HG03045 (cell line): Measurements from ENCODE around the gene GZF1.

ENCODE experiments used
- ATAC-seq: cut with Tn5 transposase; IDR thresholded peaks from one replicate; pipeline ENCODE4 v1.9.1; 2021; ENCODE audit warnings: mild to moderate bottlenecking, moderate library complexity; ENCODE audit not compliant: unreplicated experiment

The GZF1 gene

DNA sequence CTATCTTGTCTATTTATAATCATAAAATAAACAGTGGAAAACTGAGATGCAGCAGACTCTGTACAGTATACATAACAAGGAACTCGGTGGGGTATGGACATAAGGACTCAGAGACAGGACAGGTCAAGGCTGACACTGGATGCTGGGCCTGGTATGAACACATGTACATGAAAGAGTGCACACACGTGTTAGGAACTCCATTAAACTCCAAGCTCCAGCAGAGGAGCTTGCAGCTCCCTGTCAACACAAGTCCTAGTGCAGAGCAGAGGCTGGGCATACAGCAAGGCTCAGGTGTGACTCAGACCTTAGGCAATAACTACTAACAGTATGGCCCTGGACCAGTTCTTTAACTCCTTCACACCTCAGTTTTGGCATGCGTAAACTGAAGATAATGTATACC lies 42.2 kb downstream of the GZF1 start:
- ATAC-seq: no peak

DNA sequence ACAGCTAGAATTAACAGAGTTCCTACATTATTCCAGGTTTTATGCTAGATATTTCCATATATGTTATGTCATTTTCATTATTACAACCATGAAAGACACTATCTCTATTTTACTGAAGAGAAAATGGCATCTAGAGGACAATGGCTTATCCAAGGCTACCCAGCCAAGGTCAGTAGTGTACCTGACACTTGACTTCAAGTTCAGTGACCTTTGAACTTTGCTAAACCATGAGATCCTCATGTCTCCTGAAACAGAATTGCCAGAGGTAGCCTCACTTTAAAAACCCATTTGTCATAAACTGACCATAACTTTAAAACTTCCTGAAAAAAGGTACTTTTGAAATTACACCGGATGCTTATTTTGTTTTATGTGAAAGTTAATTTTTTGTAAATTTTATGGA lies 44.9 kb downstream of the GZF1 start:
- ATAC-seq: no peak

DNA sequence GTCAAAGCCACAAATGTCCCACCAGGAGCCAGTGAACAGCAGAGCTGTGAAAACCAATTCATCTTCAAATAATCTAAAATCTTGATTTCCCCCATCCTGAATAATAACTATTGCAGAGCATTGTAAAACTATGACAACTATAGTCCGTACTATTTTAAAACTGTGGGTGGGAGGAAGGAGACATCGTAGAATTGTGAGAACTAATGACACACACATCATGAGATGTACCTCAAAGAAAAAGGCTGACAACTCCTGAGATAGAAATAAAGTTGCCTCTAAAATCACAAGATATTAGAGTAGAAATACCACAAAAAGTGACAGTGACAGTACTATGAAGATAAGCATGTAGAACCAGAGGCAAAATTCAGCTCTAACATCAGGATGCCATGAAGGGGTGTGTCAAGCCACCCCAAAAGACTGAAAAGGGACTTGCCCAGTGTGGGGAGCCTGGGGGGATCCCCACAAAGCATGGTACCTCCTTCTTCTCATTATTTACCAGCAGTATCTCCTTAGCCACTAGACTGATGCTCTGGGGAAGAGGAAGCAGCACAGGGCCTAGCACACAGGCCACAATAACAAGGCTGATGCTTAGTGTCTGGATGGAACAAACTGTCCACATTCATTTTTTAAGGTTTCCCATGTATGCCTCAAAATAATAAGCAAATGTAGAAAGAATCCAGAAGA lies 45.9 kb downstream of the GZF1 start:
- ATAC-seq: peak; percentile 87

DNA sequence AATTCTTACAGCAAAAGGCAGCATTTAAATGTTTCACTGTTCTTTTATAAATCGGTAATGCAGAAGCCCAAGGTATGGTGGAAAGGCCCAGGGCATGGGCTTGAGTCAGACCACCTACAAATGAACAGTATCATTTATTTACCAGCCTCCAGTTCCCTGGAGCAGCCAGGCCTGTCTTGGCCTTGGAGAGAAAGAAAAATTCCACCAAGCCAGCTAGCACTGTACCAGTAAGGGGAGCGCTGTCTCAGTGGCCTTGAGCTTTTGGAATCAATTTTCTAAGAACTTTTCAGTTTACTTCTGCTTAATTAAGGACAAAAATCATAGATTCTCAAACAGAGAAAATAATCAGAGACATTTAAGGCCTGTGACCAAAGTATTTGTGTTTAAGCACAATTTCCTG lies 47.0 kb downstream of the GZF1 start:
- no peak for ATAC-seq

DNA sequence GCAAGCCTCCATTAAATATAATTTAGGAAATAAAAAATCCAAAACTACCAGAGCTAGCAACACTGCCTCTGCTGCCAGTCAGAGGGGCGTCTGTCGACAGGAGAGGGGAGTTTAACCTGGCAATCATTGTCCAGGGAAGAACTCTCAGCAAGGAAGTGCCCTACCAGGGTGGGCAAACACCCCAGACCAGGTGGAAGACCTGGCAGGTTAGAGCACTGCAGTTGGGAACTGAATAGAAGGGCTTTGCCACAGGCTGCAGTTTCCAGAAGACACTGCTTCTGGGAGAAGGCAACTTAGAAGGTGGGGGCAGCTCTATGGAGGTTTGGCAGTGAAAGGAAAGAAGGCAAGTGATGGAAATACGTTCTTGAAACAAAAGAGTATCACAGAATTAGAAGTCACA lies 47.8 kb downstream of the GZF1 start:
- no peak for ATAC-seq

DNA sequence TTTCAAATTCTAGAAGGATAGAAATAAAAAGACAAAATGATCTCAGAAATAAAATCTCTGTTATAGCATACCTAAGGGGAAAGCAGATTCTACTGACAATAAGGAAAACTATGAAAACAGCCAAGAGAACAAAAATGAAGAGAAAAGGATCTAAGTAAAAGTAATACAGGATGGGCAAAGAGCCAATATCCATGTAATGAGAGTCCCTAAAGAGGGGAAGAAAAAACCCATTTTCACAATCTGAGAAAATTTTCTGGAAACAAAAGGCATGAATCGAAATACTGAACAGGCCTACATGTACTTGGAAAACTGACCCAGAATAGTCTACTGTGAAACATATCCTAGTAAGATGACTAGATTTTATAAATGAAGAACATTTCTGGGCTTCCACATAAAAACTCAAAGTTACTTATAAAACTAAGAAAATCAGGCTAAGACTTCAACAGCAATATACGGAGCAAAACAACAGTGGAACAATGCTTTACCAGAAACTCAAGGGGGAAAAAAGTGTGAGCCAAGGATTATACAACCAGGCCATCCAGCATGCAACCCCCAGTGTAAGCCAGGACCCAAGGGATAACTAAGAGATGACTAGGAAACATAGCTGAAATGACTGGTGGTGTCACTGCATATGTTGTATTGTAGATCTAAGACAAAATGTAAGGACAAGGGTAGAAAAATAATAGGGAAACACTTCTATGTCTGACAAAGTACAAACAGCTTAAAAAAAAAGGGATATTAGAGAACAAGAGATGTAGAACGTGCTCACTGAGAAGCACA lies 49.1 kb downstream of the GZF1 start:
- no peak for ATAC-seq

DNA sequence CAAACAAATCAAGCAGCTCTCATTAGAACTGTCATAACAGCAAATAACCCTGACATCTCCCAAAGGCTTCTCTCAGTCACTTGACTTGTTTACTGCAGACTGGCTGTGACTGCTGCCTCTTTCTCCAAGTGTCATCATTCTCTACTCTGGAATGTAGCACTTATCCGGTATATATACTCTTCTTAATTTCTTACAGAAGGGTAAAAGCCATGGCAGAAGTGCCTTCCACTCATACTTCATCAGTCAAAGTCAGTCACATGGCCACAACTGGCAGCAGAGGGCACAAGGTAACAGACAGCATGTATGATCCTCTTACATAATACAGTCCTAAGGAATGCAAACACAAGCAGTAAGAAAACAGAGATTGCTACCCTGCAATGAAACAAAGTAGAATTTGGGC lies 50.0 kb downstream of the GZF1 start:
- no peak for ATAC-seq

DNA sequence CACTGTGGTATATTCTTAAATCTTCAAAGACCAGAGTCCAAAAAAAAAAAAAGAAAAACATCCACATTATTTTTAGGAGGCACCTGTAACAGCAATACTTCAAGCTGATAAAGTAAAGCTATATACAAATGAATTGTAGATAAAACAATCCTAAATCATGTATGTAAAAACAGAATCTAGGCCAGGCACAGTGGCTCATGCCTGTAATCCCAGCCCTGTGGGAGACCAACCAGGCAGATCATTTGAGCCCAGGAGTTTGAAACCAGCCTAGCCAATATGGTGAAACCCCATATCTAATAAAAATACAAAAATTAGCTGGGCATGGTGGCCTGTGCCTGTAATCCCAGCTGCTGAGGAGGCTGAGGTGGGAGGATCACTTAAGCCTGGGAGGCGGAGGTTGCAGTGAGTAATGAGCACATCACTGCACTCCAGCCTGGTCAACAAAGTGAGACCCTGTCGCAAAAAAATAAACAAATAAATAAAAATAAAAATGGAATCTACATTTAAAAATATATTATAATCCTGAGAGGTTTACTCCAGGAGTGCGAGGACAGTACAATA lies 52.0 kb downstream of the GZF1 start:
- ATAC-seq: no peak

DNA sequence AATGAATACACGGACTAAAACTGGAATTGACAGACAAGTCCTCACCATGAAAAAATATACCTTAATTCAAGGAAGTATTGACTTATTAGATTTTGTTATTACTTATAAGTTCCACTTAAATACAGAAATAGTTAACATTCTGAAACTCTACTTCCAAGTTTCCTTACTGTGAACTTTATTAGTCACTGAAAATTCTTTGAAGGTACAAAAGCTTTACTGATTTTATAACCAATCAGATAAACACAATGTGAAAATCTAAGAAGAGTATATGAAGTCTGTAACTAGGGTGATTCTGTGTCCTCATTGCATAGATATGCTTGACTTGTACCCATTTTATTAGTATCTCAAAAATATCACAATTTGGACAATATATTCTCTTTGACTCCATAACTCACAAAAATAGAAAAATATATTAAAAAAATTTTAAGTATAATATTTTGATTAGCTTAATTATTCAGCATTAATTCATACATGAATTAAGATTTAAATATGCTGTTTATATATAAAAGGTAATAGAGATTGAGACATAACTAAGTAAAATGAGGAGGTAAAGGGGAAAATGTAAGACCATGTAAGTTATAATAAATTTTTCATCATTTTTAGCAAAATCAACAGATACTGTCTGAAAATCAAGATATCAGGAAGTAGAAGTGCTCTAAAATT lies 52.7 kb downstream of the GZF1 start:
- no peak for ATAC-seq

DNA sequence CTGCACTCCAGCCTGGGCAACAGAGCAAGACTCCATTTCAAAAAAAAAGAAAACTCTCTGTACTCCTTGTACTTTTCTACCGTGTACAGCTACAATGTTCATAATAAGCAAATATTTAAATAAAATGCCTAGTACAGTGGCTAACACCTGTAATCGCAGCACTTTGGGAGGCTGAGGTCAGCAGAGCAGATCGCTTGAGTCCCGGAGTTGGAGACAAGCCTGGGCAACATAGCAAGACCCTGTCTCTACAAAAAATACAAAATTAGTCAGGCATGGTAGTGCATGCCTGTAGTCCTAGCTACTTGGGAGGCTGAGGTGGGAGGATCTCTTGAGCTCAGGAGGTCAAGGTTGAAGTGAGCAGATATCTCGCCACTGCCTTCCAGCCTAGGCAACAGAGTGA lies 53.6 kb downstream of the GZF1 start:
- ATAC-seq: no peak

DNA sequence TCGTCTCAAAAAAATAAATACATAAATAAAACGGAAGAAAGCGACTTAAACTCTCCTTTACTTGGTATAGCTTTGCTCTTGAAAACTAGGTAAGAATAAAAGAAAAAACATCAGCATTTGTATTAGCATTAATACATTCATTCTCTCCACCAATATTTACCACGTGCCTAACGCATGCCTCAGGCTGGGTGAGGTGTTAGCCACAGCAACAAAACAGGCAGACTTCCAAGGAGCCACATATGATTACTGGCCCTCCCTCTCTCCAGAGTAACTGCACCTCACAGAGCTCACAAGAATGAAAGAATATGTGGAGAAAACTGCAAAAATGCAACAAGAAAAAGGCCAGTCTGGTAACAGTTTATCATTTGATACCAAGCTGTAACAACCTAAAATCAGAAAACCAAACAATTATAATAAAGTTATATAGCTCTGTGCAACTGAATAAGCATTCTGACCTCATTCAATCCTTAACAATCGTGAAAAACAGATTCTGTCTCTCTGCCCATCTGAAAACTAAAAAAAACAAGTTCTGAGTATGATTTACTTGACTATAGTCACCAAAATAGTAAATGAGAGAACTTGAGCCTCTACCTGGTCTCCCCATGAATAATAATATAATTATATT lies 54.1 kb downstream of the GZF1 start:
- ATAC-seq: no peak

DNA sequence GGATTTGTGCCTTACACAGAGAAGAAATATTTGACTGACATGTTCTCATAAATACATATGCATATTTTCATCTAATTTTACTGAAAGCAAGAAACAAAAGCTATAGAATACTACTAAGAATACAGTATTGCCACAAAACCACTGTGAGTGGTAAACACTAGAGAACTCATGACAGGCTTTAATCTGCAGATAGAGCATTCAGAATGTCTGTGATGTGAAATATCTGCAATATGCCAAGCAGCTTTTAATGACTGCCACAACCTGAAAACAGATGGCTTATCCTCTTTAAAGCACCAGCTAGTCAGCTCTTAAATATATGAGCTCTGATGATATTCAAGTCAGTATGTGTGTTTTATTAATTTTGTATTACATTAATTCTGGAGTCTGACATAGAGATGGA lies 55.9 kb downstream of the GZF1 start:
- ATAC-seq: no peak

DNA sequence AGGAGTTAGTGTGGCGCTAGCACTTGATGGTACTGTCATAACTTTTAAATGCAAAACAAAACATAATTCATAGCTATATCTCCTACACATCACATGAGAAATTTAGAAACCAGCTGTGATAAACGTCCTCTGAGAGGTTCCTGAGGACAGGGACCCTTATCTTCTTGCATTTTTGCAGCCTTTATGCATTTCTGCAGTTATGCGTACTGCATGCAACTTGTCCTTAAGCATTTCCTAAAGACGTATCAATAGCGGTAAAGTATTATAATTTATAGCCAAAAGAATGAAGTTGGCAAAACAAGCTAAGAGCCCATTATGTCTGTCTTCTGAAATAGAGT lies 57.6 kb downstream of the GZF1 start:
- ATAC-seq: no peak

DNA sequence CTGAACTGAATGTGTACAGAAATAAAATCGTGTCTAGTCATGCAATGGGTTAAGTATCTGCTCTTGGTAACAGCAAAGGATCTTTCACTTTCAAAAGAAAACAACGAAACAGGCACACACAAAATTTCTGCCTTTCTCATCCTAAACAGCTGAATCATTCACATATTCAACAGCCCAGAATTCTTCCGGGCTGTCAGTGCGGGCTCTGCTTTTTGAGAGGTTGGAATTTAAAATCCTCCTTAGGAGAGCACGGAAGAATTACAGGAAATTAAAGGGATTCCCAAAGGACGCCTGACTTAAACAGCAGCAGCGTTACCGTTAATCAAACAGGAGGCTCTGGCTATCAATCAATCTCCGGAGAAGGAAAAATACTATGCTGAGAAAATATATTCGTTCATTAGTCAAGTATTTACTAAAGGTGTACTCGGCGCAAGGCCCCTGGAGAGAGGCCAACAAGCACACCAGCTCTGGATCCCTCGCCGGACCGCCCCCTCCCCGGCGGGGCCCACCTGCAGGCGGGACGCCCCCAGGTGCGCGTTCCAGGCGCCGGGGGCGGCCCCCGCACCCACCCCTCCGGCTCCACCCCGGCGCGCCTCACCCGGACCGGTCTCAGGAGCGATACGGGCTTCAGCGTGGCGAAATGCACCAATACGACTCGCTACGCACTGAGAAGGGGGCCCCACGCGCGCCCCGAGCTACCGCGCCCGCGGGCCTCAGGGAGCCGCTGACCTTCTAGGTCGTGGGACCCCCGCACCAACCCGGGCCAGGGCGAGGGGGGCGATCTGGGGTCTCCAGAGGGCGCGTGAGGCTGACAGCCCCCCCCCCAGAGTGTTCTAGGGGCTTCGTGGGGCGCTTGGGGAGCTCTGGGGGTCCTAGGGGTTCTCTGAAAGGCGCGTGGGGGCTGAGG lies 58.3 kb downstream of the GZF1 start:
- ATAC-seq: no peak

DNA sequence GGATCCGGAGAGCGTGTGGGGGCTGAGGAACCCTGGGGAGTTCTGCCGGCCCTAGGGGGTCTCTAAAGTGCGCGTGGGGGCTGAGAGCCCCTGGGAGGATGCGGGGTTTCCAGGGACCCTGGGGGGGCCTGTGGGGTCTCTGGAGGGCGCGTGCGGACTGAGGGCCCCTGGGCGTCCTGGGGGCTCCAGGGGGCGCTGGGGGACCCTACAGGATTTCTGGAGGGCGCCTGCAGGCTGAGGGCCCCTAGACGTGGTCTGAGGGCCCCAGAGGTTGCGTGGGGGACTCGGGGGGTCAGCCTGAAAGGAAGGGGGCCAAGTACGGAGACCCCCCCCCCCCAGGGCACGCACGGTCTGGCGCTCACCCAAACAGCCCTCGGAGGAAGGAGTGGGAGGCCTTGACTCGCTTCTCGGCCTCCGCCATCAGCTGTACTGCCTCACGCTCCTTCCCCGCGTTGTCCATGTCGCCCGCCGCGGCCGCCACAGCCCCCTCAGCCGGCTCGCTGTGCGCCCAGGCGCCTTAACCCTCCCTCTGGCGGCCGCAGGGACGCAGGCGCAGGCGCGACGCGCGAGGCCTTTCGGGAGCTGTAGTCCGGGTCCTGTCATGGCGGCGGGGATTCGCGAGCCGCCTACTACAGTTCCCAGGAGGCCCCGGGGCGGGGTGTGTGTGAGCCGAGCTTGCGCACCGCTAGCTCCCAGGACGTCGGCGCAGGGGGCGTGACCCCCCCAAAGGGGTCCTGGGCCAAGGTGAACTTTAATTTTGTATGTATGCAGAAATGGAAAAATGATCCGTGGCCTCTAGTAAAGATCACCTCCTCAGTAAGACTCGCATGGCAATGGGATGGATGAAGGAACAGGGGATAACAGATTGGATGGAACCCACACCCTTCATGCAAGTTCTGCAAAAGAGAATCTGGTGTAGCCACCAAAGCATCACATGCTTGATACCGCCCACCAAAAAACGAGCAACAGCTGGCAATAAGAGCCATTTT lies 59.3 kb downstream of the GZF1 start, which contains the start of gene NAPB:
TSS of gene NAPB (minus strand) at position 546 of the 989 bp plus-strand sequence. CDS start at position 460, 86 bp downstream.
- ATAC-seq: peak; percentile 97
